ENCODE data around the gene CDR2L. TPM values are rescaled to one million over a fixed set of nuclear protein-coding genes. Genes with fewer than 3 reads are reported as not detected.

Gene CDR2L
- polyA plus RNA-seq, 1 of the 3 experiments (the other 2 are of a cell fraction) = 21.2 TPM

DNA sequence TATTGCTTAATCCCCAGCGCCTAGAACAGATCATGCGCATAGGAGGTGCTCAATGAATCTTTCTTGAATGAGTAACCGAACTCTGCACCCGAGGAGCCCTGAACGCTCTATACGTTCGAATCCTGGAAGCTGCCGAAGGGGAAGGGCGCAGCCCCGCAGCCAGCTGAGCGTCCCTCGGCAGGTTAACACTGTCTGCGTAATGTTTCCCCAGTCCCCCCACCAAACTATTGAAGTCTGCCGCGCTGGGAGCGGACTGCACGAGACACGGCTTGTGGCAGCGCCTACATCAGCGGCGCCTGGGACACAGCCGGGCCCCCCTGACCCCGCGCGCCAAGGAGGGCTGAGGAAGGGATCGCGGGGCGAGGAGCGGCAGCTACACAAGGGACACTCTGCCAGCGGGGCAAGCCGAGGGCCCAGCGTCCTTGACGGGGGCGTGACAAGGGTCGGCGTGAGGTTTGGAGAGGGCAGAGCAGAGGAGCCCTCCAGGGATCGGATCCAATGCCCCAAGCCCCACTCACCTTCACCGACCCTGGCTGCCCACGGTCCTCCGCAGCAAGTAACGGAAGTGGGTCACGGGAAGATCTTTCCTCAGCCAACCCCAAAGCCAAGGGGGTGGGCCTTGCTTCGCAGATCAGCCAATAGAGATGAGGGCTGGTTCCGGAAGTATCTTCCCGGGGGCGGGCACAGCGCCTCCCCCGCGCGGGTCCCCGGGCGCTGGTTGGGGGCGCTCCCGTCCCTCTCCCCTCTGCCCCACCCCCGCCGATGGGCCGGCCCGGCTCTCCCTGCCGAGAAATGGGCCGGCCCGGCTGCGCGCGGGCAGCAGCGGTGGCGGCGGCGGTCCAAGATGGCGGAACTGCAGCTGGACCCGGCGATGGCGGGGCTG, 59.2 kb downstream of the CDR2L start, which contains the start of the genes ATP5PD and KCTD2:
ATP5PD (minus strand) TSS at position 563 of the 883 bp plus-strand sequence. CDS start 4,319 bp downstream, outside the sequence.
KCTD2 (plus strand) TSS at position 819 of the 883 bp plus-strand sequence; CDS start at position 845, 26 bp downstream.
- peaks cover 7 to 15% of the 10 kb centered on the region in 2 experiments; a peak in 2 of 4 replicates for H3K4me1 ChIP-seq (ENCODE audit: control insufficient read depth in 1 of 2, insufficient read depth in 2 of 2, low read depth in 1 of 2, low read length in 1 of 2)
- H3K9me3 ChIP-seq = no peaks in the 10 kb centered on the region
- H3K36me3 ChIP-seq (replicated peaks in 1 of 2; ENCODE audit: control insufficient read depth in 1 of 2, insufficient read depth in 2 of 2, low read length in 1 of 2) = peaks cover 21 to 26% of the 10 kb centered on the region in 2 experiments
- POLR2A ChIA-PET = interaction anchor here (0.5 to 2.2 kb wide), 9 partner anchors 12 to 554 kb away, joined by 3 to 8 read pairs (median 4); partner anchors contain the start of genes HID1 and MRPL58
- peak within 1 kb of the TSS; percentile 83 for H2AFZ ChIP-seq (ENCODE audit: low read depth)
- no peaks in the 10 kb centered on the region for H3K9me2 ChIP-seq
- CTCF ChIA-PET = interaction anchor here (0.6 to 3.1 kb wide), 9 partner anchors 17 to 225 kb away, joined by 3 to 19 read pairs (median 7); partner anchors contain the start of genes MIF4GD and NT5C
- DNase-seq = peak; percentile 100
- peak within 1 kb of the TSS; percentile 90 to 92 for H3K27ac ChIP-seq (ENCODE audit: low read depth in 2 of 2, low read length in 1 of 2)
- WGBS (ENCODE audit: low lambda C conversion rate) = 2% methylated on average over 64 of the region's 72 CpGs
- peak within 1 kb of the TSS; percentile 92 to 97 for H3K4me3 ChIP-seq (ENCODE audit: low read depth in 2 of 2, low read length in 1 of 2)
- H3F3A ChIP-seq (replicated peaks; ENCODE audit: insufficient read depth) = peaks cover 14% of the 10 kb centered on the region
- H3K4me2 ChIP-seq = peak within 1 kb of the TSS; percentile 99
- no peaks in the 10 kb centered on the region for H4K20me1 ChIP-seq (ENCODE audit: insufficient read depth)
- peak within 1 kb of the TSS; percentile 94 for H3K9ac ChIP-seq
- H3K27me3 ChIP-seq (ENCODE audit: insufficient read depth) = no peaks in the 10 kb centered on the region
- TF ChIP-seq, protein P1, sequence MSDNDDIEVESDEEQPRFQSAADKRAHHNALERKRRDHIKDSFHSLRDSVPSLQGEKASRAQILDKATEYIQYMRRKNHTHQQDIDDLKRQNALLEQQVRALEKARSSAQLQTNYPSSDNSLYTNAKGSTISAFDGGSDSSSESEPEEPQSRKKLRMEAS (IDR thresholded peaks at IDR 0.05; ENCODE audit: low read depth) = peak; percentile 3; the same call in 1 of the 2 replicates
- TF ChIP-seq GABPA (IDR thresholded peaks at IDR 0.05; ENCODE audit: low read depth) (peak; percentile 95), YY1 (IDR thresholded peaks at IDR 0.05; ENCODE audit: low read depth) (peak; percentile 89), JUND (IDR thresholded peaks at IDR 0.05) (no peak), EZH2phosphoT487 (IDR thresholded peaks at IDR 0.05; ENCODE audit: borderline replicate concordance, low read depth) (no peak), NRF1 (IDR thresholded peaks at IDR 0.05; ENCODE audit: low read depth, low read length) (peak; percentile 59), SIN3A (IDR thresholded peaks at IDR 0.05; ENCODE audit: borderline replicate concordance, low read depth, low read length) (peak; percentile 36; the same call in 1 of the 2 replicates), POLR2AphosphoS5 (IDR thresholded peaks at IDR 0.05; ENCODE audit: low read depth, low read length) (peak; percentile 98), TAF1 (IDR thresholded peaks at IDR 0.05; ENCODE audit: borderline replicate concordance, low read depth, low read length) (peak; percentile 85), FOXJ3 (CRISPR knock-in tag; IDR thresholded peaks at IDR 0.05) (no peak), ELF1 (IDR thresholded peaks at IDR 0.05) (peak; percentile 84), CHD2 (IDR thresholded peaks at IDR 0.05; ENCODE audit: low read length, partially characterized antibody) (peak; percentile 97), MXI1 (IDR thresholded peaks at IDR 0.05; ENCODE audit: low read depth, low read length) (peak; percentile 74)
- TF ChIP-seq, protein P2, sequence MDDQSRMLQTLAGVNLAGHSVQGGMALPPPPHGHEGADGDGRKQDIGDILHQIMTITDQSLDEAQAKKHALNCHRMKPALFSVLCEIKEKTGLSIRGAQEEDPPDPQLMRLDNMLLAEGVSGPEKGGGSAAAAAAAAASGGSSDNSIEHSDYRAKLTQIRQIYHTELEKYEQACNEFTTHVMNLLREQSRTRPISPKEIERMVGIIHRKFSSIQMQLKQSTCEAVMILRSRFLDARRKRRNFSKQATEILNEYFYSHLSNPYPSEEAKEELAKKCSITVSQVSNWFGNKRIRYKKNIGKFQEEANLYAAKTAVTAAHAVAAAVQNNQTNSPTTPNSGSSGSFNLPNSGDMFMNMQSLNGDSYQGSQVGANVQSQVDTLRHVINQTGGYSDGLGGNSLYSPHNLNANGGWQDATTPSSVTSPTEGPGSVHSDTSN (IDR thresholded peaks at IDR 0.05) = peak; percentile 97
- TF ChIP-seq, protein P3, sequence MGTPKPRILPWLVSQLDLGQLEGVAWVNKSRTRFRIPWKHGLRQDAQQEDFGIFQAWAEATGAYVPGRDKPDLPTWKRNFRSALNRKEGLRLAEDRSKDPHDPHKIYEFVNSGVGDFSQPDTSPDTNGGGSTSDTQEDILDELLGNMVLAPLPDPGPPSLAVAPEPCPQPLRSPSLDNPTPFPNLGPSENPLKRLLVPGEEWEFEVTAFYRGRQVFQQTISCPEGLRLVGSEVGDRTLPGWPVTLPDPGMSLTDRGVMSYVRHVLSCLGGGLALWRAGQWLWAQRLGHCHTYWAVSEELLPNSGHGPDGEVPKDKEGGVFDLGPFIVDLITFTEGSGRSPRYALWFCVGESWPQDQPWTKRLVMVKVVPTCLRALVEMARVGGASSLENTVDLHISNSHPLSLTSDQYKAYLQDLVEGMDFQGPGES (IDR thresholded peaks at IDR 0.05; ENCODE audit: low read depth, low read length) = peak; percentile 83
- peaks cover 79% of the 10 kb centered on the region for H3K79me2 ChIP-seq (ENCODE audit: insufficient read depth)
